ENCODE data around the gene PEDS1. TPM values are rescaled to one million over a fixed set of nuclear protein-coding genes. Genes with fewer than 3 reads are reported as not detected.

The PEDS1 gene
- total and polyA plus RNA-seq, 2 experiments from 2014 or later = 53.9 to 55.7 TPM

DNA sequence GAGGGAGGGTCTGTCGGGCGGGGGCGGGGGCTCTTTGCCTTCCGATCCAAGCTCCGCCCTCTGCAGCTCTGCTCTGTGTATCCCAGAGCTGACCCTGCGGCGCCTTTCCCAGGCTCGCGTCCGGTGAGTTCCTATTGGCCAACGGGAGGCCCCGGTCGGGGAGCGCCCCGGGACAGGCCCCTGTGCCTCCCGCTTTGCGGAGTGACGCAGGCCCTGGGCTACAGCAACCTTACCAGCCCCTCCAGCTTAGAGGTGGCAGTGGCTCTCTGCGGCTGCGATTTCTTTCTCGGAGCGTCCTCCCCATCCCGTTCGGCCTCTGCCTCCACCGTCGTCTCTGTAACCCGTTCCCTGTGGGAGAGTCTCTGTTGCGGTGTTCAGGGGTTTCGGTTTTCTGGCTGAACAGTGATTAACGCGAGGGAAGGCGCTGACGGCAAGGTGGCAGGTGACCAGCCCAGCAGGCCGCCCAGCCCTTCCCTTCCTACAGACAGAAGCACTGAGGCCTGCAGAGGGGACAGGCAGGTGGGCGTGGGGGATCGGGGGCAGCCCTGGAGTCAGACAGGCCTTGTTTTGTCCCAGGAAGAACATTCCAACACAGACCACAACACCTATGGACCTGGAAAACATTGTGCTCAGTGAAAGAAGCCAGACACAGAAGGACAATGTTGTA, 19.0 kb upstream of the PEDS1 start:
- H3K4me2 ChIP-seq (ENCODE audit: unreplicated experiment) = peak overlapping the region; percentile 91
- no peaks in the 10 kb centered on the region for H3K27me3 ChIP-seq (replicated peaks; ENCODE audit: insufficient read depth)
- H4K20me1 ChIP-seq (ENCODE audit: insufficient read depth) = no peaks in the 10 kb centered on the region
- H3K4me1 ChIP-seq (ENCODE audit: insufficient read depth) = 0 out of 2 replicates have a peak, but pooled peaks cover 4% of the 10 kb centered on the region
- peak overlapping the region; percentile 94 for H2AFZ ChIP-seq
- DNase-seq = peak; percentile 83
- no peaks in the 10 kb centered on the region for H3K79me2 ChIP-seq (ENCODE audit: insufficient read depth)
- no peaks in the 10 kb centered on the region for H3F3A ChIP-seq (ENCODE audit: insufficient read depth)
- H3K4me3 ChIP-seq = peak overlapping the region; percentile 68
- TF ChIP-seq EZH2phosphoT487 (IDR thresholded peaks at IDR 0.05; ENCODE audit: insufficient read depth, low read depth) (no peak), EZH2 (IDR thresholded peaks at IDR 0.05; ENCODE audit: insufficient read depth, poor library complexity, severe bottlenecking) (no peak)
- in situ Hi-C loops (cut with MboI) = loop anchor here (10.0 kb wide), 1 partner anchor 198 kb away; no protein-coding TSS in a partner anchor
- H3K27ac ChIP-seq = no peak overlapping the region
- H3K36me3 ChIP-seq (ENCODE audit: low read depth) = no peaks in the 10 kb centered on the region
- no peaks in the 10 kb centered on the region for H3K9me2 ChIP-seq (ENCODE audit: insufficient read depth)
- peak overlapping the region; percentile 80 for H3K9ac ChIP-seq
- 3 to 4% methylated on average over 29 to 33 of the region's 36 CpGs for whole genome bisulfite sequencing, 2 experiments (ENCODE audit: low coverage in 1 of 2, low lambda C conversion rate in 2 of 2, missing lambda C conversion rate in 2 of 2)
- no peaks in the 10 kb centered on the region for H3K9me3 ChIP-seq (ENCODE audit: low read depth)

DNA sequence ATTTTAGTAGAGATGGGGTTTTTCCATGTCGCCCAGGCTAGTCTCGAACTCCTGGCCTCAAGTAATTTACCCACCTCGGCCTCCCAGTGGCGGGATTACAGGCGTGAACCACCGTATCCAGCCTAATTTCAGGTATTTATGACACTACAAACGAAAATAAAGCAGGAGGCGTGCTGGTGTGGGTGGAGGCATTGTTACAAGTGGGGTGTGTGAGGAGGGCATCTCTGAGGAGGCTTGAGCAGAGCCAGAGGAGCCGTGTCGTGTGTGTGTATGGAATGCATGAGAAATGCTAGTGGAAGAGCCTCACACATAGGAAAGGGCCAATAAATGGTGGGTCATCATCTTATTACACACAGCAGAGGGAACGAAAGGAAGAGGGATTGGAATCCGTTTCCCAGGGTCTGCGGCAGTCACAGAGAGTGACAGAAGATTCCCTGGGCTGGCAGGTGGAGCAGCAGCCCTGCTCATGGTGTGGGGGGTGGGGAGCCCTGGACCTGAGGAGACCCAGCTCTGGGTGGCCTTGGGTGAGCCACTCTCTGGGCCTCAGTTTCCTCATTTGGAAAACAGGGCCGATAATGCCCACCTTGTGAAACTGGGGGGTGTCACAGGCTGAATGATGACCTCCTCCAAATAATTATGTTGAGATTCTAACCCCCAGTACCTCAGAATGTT, 17.2 kb upstream of the PEDS1 start:
- in situ Hi-C loops (cut with MboI) = loop anchor here (10.0 kb wide), 1 partner anchor 196 kb away; no protein-coding TSS in a partner anchor
- H3K4me2 ChIP-seq (ENCODE audit: unreplicated experiment) = no peak overlapping the region
- H3K4me3 ChIP-seq = no peak overlapping the region
- no peaks in the 10 kb centered on the region for H4K20me1 ChIP-seq (ENCODE audit: insufficient read depth)
- H3K27ac ChIP-seq = no peak overlapping the region
- H3K9me3 ChIP-seq (ENCODE audit: low read depth) = no peaks in the 10 kb centered on the region
- H3K9me2 ChIP-seq (ENCODE audit: insufficient read depth) = no peaks in the 10 kb centered on the region
- H3K27me3 ChIP-seq (replicated peaks; ENCODE audit: insufficient read depth) = no peaks in the 10 kb centered on the region
- no peaks in the 10 kb centered on the region for H3K79me2 ChIP-seq (ENCODE audit: insufficient read depth)
- no peak overlapping the region for H2AFZ ChIP-seq
- no peak for DNase-seq
- no peaks in the 10 kb centered on the region for H3K36me3 ChIP-seq (ENCODE audit: low read depth)
- peaks cover 2% of the 10 kb centered on the region; the same call in 1 of the 2 replicates for H3F3A ChIP-seq (ENCODE audit: insufficient read depth)
- H3K9ac ChIP-seq = no peak overlapping the region
- TF ChIP-seq EZH2 (IDR thresholded peaks at IDR 0.05; ENCODE audit: insufficient read depth, poor library complexity, severe bottlenecking) (no peak), EZH2phosphoT487 (IDR thresholded peaks at IDR 0.05; ENCODE audit: insufficient read depth, low read depth) (no peak)
- 86 to 87% methylated on average over 14 of the region's 14 CpGs for WGBS, 2 experiments (ENCODE audit: low coverage in 1 of 2, low lambda C conversion rate in 2 of 2, missing lambda C conversion rate in 2 of 2)
- peaks cover 12% of the 10 kb centered on the region for H3K4me1 ChIP-seq (ENCODE audit: insufficient read depth)

DNA sequence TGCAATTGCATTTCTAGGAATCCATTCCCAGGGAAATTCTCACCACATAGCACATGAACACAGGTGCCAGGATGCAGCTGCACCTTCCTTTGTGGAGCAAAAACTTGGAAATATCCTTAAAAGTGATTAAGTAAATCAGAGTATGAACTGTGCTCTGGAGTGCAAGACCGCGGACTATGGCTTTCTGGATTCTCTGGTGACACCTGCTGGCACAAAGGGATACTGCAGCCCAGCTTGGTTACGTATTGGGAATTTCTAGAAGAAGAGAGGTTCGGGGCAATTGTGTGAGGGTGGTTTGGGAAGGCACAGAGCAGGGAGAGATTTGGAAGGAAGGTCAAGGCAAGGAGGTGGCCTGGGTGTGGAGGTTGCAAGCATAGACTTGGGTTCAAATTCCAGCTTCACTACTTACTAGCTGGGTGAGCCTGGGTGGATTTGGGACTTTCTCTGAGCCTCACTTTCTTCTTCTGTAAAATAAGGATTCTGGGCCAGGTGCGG, 15.9 kb upstream of the PEDS1 start:
- DNase-seq = peak; percentile 79
- peaks cover 23% of the 10 kb centered on the region for H3K4me1 ChIP-seq (ENCODE audit: insufficient read depth)
- in situ Hi-C loops (cut with MboI) = no loop called here
- H3K4me3 ChIP-seq = no peak overlapping the region
- H4K20me1 ChIP-seq (ENCODE audit: insufficient read depth) = no peaks in the 10 kb centered on the region
- H2AFZ ChIP-seq = no peak overlapping the region
- H3K9ac ChIP-seq = no peak overlapping the region
- H3K9me2 ChIP-seq (ENCODE audit: insufficient read depth) = no peaks in the 10 kb centered on the region
- TF ChIP-seq EZH2 (IDR thresholded peaks at IDR 0.05; ENCODE audit: insufficient read depth, poor library complexity, severe bottlenecking) = no peak
- no peak for TF ChIP-seq EZH2phosphoT487 (IDR thresholded peaks at IDR 0.05; ENCODE audit: insufficient read depth, low read depth)
- H3K9me3 ChIP-seq (ENCODE audit: low read depth) = no peaks in the 10 kb centered on the region
- no peak overlapping the region for H3K27ac ChIP-seq
- H3F3A ChIP-seq (ENCODE audit: insufficient read depth) = peaks cover 13% of the 10 kb centered on the region
- H3K36me3 ChIP-seq (ENCODE audit: low read depth) = no peaks in the 10 kb centered on the region
- H3K4me2 ChIP-seq (ENCODE audit: unreplicated experiment) = no peak overlapping the region
- no peaks in the 10 kb centered on the region for H3K27me3 ChIP-seq (replicated peaks; ENCODE audit: insufficient read depth)
- WGBS, 2 experiments (ENCODE audit: low coverage in 1 of 2, low lambda C conversion rate in 2 of 2, missing lambda C conversion rate in 2 of 2) = 20 to 21% methylated on average over 5 of the region's 5 CpGs
- H3K79me2 ChIP-seq (ENCODE audit: insufficient read depth) = no peaks in the 10 kb centered on the region

DNA sequence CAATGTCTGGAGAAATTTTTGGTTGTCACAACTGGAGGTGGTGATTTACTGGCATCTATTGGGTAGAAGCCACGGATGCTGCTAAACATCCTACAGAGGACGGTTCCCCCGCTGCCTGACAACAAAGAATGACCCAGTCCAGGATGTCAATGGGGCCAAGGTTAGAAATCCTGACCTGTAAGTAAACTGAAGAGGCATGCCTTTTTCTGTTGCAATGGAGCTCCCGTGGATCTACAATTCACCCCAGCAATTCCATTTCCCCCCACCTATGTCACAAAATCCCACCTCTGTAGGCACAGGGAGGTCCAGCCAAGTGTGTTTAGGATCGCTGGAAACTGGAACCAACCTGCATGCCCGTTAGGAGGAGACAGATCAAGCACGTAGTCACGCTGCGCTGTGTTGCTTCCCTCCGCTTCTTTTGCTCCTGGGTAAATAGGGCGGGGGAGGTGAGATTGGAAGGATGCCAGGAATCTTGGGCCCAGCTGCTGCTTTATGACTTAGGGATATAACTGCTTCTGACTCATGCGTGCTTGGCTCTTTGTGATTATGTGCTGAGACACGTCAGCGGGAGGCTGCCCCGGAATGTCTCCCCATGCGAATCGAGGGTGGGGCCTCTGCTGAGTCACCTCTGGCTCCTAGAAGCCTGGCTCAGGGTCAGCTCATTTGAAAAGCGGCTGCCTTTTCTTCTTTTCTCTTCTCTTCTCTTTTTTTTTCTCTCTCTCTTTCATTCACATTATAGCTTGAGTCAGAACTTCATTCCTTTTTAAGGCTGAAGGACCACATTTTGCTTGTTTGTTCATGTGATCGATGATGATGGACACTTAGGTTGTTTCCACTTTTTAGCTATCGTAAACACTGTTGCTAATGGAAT, 12.4 kb upstream of the PEDS1 start:
- H3K9ac ChIP-seq = peak overlapping the region; percentile 84
- H2AFZ ChIP-seq = peak overlapping the region; percentile 68
- no peaks in the 10 kb centered on the region for H3K36me3 ChIP-seq (ENCODE audit: low read depth)
- H3K4me1 ChIP-seq (ENCODE audit: insufficient read depth) = peaks cover 32% of the 10 kb centered on the region
- H3K27ac ChIP-seq = peak overlapping the region; percentile 96
- peak; percentile 100 for DNase-seq
- in situ Hi-C loops (cut with MboI) = no loop called here
- no peak for TF ChIP-seq EZH2phosphoT487 (IDR thresholded peaks at IDR 0.05; ENCODE audit: insufficient read depth, low read depth)
- no peak for TF ChIP-seq EZH2 (IDR thresholded peaks at IDR 0.05; ENCODE audit: insufficient read depth, poor library complexity, severe bottlenecking)
- H3K9me2 ChIP-seq (ENCODE audit: insufficient read depth) = no peaks in the 10 kb centered on the region
- H3K4me2 ChIP-seq (ENCODE audit: unreplicated experiment) = peak overlapping the region; percentile 91
- no peaks in the 10 kb centered on the region for H3K79me2 ChIP-seq (ENCODE audit: insufficient read depth)
- no peaks in the 10 kb centered on the region for H4K20me1 ChIP-seq (ENCODE audit: insufficient read depth)
- H3K4me3 ChIP-seq = peak overlapping the region; percentile 69
- H3K9me3 ChIP-seq (ENCODE audit: low read depth) = no peaks in the 10 kb centered on the region
- H3K27me3 ChIP-seq (replicated peaks; ENCODE audit: insufficient read depth) = no peaks in the 10 kb centered on the region
- 1% methylated on average over 20 of the region's 20 CpGs for WGBS, 2 experiments (ENCODE audit: low coverage in 1 of 2, low lambda C conversion rate in 2 of 2, missing lambda C conversion rate in 2 of 2)
- H3F3A ChIP-seq (ENCODE audit: insufficient read depth) = peaks cover 26% of the 10 kb centered on the region
